Breast epithelium (tissue), 4 donors: Measurements from ENCODE around the gene KCNIP4. TPM values are rescaled to one million over a fixed set of nuclear protein-coding genes. Genes with fewer than 3 reads are reported as not detected.

Experiments
- DNase-seq, 2 donors: peaks; one replicate each; pipeline ENCODE4 v3.0.0-alpha.2; 2019; ENCODE audit warnings: low spot score in 2 of 2
- H3K27ac ChIP-seq, 2 donors: fragments of 200-600 bp; sonication (generic) in 1 of 2; one replicate each; pipeline ENCODE4 v1.5.1; 2016 to 2019; ENCODE audit warnings: mild to moderate bottlenecking in 1 of 2
- H3K27me3 ChIP-seq, 2 donors: fragments of 200-600 bp; sonication (generic) in 1 of 2; one replicate each; pipeline versions ENCODE4 v1.5.1 to v1.6.0; 2017 to 2019; ENCODE audit warnings: control low read depth in 1 of 2, mild to moderate bottlenecking in 1 of 2
- H3K36me3 ChIP-seq: fragments of 200-600 bp; one replicate; pipeline ENCODE4 v1.5.1; 2019
- H3K4me1 ChIP-seq, 2 donors: fragments of 200-600 bp; sonication (generic); one replicate each; pipeline ENCODE4 v1.5.1; 2016 to 2019; ENCODE audit warnings: control low read depth in 1 of 2
- H3K4me3 ChIP-seq, 3 donors: fragments of 200-600 bp; sonication (generic); 1 replicate in 2 of 3; 2 replicates in 1 of 3; pipeline ENCODE4 v1.5.1; 2016 to 2019; ENCODE audit warnings: mild to moderate bottlenecking in 3 of 3, moderate library complexity in 2 of 3
- H3K9me3 ChIP-seq, 2 donors: fragments of 200-600 bp; sonication (generic) in 1 of 2; one replicate each; pipeline ENCODE4 v1.5.1; 2016 to 2019; ENCODE audit warnings: control low read depth in 1 of 2
- POLR2A ChIP-seq: fragments of 450-650 bp; IDR thresholded peaks from one replicate; pipeline ENCODE4 v1.6.1; 2016; ENCODE audit warnings: antibody characterized with exemption, mild to moderate bottlenecking, moderate library complexity
- POLR2AphosphoS5 ChIP-seq, 3 donors: sonication (generic); formaldehyde crosslinking; IDR thresholded peaks; one replicate each; pipeline ENCODE4 v1.6.1; 2017; ENCODE audit warnings: antibody characterized with exemption in 3 of 3
- intact Hi-C: fragments of 100-400 bp; cut with DNase I; formaldehyde crosslinking; loops from one replicate; pipeline ENCODE4 v1.15.1; 2023; ENCODE audit warnings: low total_unique reads
- total RNA-seq, 3 donors: library from RNA; depleted of rRNA; stranded (reverse); fragments of >200 nt; gene quantifications; one replicate each; pipeline ENCODE4 v1.1.0, GENCODE V29; 2016
- TF ChIP-seq, protein P1 (sequence below), 3 donors: fragments of 450-650 bp; IDR thresholded peaks; one replicate each; pipeline ENCODE4 v1.5.1; 2016 to 2017; ENCODE audit warnings: antibody characterized with exemption in 3 of 3, mild to moderate bottlenecking in 3 of 3, moderate library complexity in 3 of 3

The KCNIP4 gene
- total RNA-seq, 3 donors from 2014 or later: 0.44 to 0.66 TPM; not detected in 1

DNA sequence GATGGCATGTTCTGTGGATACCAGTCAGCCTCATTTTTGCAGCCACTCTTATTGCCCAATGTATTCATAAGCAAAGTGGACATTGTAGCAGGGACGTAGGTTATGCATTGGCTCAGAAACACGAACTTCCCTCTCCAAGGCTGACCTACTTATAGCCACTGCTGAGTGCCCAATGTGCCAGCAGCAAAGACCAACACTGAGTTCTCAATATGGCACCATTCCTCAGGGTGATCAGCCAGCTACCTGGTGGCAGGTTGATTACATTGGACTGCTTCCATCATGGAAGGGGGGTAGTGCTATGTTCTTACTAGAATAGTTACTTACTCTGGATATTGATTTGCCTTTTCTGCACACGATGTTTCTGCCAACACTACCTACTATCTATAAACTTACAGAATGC, 306.9 kb downstream of the KCNIP4 start:
- no peaks in the 10 kb centered on the region for H3K4me1 ChIP-seq
- DNase-seq: no peak
- intact Hi-C loops: no loop called here
- H3K4me3 ChIP-seq: no peak overlapping the region
- H3K36me3 ChIP-seq: no peaks in the 10 kb centered on the region
- no peaks in the 10 kb centered on the region for H3K27me3 ChIP-seq
- H3K27ac ChIP-seq: no peak overlapping the region
- H3K9me3 ChIP-seq: no peaks in the 10 kb centered on the region
- TF ChIP-seq, protein P1, sequence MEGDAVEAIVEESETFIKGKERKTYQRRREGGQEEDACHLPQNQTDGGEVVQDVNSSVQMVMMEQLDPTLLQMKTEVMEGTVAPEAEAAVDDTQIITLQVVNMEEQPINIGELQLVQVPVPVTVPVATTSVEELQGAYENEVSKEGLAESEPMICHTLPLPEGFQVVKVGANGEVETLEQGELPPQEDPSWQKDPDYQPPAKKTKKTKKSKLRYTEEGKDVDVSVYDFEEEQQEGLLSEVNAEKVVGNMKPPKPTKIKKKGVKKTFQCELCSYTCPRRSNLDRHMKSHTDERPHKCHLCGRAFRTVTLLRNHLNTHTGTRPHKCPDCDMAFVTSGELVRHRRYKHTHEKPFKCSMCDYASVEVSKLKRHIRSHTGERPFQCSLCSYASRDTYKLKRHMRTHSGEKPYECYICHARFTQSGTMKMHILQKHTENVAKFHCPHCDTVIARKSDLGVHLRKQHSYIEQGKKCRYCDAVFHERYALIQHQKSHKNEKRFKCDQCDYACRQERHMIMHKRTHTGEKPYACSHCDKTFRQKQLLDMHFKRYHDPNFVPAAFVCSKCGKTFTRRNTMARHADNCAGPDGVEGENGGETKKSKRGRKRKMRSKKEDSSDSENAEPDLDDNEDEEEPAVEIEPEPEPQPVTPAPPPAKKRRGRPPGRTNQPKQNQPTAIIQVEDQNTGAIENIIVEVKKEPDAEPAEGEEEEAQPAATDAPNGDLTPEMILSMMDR (IDR thresholded peaks at IDR 0.05): no peak
- no peak for TF ChIP-seq POLR2A
- TF ChIP-seq POLR2AphosphoS5 (IDR thresholded peaks at IDR 0.05): no peak

DNA sequence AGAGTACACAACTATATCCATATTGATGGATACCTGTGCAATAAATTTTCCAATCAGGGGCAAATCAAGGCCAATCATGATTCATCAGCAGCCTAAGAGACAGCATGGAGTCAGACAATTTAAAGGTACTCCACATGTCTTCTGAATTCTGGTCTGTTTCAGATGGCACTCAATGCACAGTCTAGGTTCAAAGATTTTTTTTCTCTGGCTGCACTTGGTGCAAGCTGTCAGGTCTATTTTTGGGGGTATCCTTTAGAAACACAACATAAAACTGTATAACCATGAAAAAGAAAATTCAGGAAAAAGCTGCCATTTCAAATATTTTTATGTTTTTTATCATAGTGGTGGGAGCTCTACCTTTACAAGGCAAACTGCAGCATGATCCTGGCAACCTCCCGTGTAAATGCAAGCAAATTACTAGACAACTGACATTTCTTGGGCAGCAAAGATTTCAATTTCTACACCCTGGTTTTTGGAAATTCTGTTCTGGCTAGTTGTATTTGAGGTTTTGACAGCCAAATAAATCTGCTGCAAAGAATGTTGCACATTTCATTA, 310.3 kb downstream of the KCNIP4 start:
- Histone ChIP-seq H3K4me1 (no peaks in the 10 kb centered on the region), H3K27me3 (no peaks in the 10 kb centered on the region), H3K4me3 (no peak overlapping the region), H3K27ac (no peak overlapping the region), H3K9me3 (no peaks in the 10 kb centered on the region), H3K36me3 (no peaks in the 10 kb centered on the region)
- no peak for TF ChIP-seq POLR2AphosphoS5 (IDR thresholded peaks at IDR 0.05)
- no peak for TF ChIP-seq POLR2A
- TF ChIP-seq, protein P1 (IDR thresholded peaks at IDR 0.05): no peak
- DNase-seq: no peak
- intact Hi-C loops: no loop called here

DNA sequence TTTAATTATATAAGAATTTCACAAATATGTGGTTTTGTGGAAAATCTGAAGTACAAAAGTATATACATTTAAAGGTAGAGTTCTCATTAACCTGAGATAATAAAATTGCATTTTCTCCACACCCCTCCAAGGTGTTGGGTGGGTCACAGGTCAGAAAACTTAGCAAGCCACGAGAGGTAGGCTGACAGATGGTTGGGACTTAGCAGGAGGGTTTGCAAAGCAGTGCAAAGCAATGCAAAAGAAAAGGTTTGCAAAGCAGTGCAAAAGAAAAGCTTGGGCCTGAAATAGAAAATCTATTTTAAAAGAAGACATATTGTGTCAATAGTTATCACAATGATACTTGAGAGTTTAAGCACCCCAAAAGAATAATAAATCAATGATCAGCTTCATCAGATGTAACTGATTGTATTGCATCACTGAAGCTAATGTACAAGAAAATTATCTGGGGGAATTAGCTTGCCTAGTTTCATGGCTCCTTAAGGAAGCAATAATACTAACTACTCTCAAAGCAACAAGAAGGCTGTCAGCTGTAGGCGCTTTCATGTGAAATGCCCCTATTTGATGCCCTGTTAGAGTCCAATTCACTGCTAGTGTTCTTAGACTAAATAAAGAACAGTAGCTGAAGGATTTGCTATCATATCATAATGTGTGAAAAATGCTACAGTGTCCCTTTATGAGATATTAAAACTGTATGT, 319.5 kb downstream of the KCNIP4 start:
- H3K9me3 ChIP-seq: no peaks in the 10 kb centered on the region
- no peaks in the 10 kb centered on the region for H3K27me3 ChIP-seq
- no peaks in the 10 kb centered on the region for H3K4me1 ChIP-seq
- no peak overlapping the region for H3K4me3 ChIP-seq
- DNase-seq: no peak
- no peaks in the 10 kb centered on the region for H3K36me3 ChIP-seq
- no peak for TF ChIP-seq POLR2A
- no peak for TF ChIP-seq POLR2AphosphoS5 (IDR thresholded peaks at IDR 0.05)
- TF ChIP-seq, protein P1 (IDR thresholded peaks at IDR 0.05): no peak
- intact Hi-C loops: no loop called here
- H3K27ac ChIP-seq: no peak overlapping the region

DNA sequence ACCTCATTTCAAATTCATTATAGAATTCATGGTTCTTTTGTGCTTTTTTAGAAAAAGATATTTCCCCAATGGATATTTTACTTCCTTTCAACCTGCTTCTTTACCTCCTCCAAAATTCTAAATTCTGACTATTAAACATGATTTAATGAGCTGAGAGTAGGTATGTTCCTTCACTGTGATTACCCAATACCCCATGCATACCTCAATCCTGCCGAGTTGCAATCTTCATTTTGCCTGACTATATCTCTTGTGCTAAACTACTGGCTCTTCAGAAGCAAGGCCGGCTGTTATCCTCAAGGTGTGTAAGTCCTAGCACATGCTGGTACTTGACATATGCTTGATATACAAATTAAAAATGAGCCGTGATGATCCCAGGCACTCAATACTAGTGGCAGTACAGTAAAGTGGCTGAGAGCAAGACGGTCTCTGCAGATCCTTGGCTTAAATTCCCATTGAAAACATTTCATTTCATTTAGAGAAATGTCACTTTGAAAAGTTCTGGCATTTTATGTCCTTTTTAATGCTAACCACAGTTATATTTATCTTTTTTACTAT, 320.4 kb downstream of the KCNIP4 start:
- H3K27ac ChIP-seq: no peak overlapping the region
- no peak overlapping the region for H3K4me3 ChIP-seq
- no peaks in the 10 kb centered on the region for H3K27me3 ChIP-seq
- no peak for DNase-seq
- intact Hi-C loops: no loop called here
- H3K36me3 ChIP-seq: no peaks in the 10 kb centered on the region
- H3K4me1 ChIP-seq: no peaks in the 10 kb centered on the region
- TF ChIP-seq POLR2A (no peak), POLR2AphosphoS5 (IDR thresholded peaks at IDR 0.05) (no peak)
- TF ChIP-seq, protein P1 (IDR thresholded peaks at IDR 0.05): no peak
- no peaks in the 10 kb centered on the region for H3K9me3 ChIP-seq

DNA sequence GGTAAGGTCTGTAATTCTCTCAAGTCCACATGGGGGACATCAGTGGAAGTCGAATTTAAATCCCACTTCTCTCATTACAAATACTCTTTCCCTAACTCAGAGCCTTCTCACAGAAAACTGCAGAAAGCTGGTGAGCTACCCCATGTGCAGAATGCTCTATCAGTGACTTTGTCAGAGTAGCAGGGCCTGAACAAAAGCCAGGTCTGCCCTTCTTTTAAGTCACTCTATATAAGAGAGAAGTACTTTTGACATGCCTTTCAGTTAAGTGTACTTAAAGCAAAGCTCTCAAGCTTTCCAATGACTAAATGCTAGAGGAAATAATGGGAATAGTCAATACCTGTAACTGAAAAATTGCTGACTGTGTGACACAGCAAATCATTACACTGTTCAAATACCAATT, 323.1 kb downstream of the KCNIP4 start:
- TF ChIP-seq POLR2AphosphoS5 (IDR thresholded peaks at IDR 0.05) (no peak), POLR2A (no peak)
- TF ChIP-seq, protein P1 (IDR thresholded peaks at IDR 0.05): no peak
- DNase-seq: no peak
- Histone ChIP-seq H3K4me1 (no peaks in the 10 kb centered on the region), H3K4me3 (no peak overlapping the region), H3K27ac (no peak overlapping the region), H3K36me3 (no peaks in the 10 kb centered on the region), H3K9me3 (no peaks in the 10 kb centered on the region), H3K27me3 (no peaks in the 10 kb centered on the region)
- intact Hi-C loops: no loop called here
